SK-N-SH treated with all-trans-retinoic acid at 6 μM for 48 hours (cell line): ENCODE data around the gene ANAPC15.

Experiments used
- ATAC-seq: fragments of 200-7000 bp; cut with Tn5 transposase; 3 replicates; pipeline ENCODE4 v1.9.1; 2020; ENCODE audit warnings: mild to moderate bottlenecking, moderate library complexity
- ARNTL ChIP-seq: fragments of 450-650 bp; formaldehyde crosslinking; IDR thresholded peaks from 2 replicates; pipeline ENCODE4 v1.5.0; 2020; ENCODE audit warnings: low read depth, mild to moderate bottlenecking, moderate library complexity, borderline replicate concordance
- BACH2 ChIP-seq: fragments of 250-450 bp; sonication (Bioruptor Pico); IDR thresholded peaks from 2 replicates; pipeline ENCODE4 v1.9.0; 2021; ENCODE audit warnings: mild to moderate bottlenecking, borderline replicate concordance
- CREB5 ChIP-seq: fragments of 250-450 bp; sonication (Bioruptor Pico); IDR thresholded peaks from 2 replicates; pipeline ENCODE4 v1.5.1; 2020; ENCODE audit warnings: low read depth, mild to moderate bottlenecking, moderate library complexity
- CSDC2 ChIP-seq: fragments of 250-450 bp; sonication (Bioruptor Pico); IDR thresholded peaks from 2 replicates; pipeline ENCODE4 v1.5.0; 2020; ENCODE audit warnings: mild to moderate bottlenecking, moderate library complexity
- CSRNP3 ChIP-seq: fragments of 250-450 bp; sonication (Bioruptor Pico); IDR thresholded peaks from 2 replicates; pipeline ENCODE4 v1.5.1; 2021; ENCODE audit warnings: mild to moderate bottlenecking, moderate library complexity
- ESRRG ChIP-seq: fragments of 250-450 bp; sonication (Bioruptor Pico); IDR thresholded peaks from 2 replicates; pipeline ENCODE4 v1.6.1; 2021; ENCODE audit warnings: mild to moderate bottlenecking
- GLIS3 ChIP-seq: fragments of 250-450 bp; sonication (Bioruptor Pico); IDR thresholded peaks from 2 replicates; pipeline ENCODE4 v1.5.0; 2020; ENCODE audit warnings: mild to moderate bottlenecking, moderate library complexity
- ISL1 ChIP-seq: fragments of 250-450 bp; sonication (Bioruptor Pico); IDR thresholded peaks from 2 replicates; pipeline ENCODE4 v2.1.2; 2022; ENCODE audit warnings: mild to moderate bottlenecking, moderate library complexity
- OSR1 ChIP-seq: fragments of 250-450 bp; sonication (Bioruptor Pico); IDR thresholded peaks from 2 replicates; pipeline ENCODE4 v1.8.0; 2022; ENCODE audit warnings: moderate library complexity, mild to moderate bottlenecking, inconsistent platforms
- PATZ1 ChIP-seq: fragments of 250-450 bp; sonication (Bioruptor Pico); IDR thresholded peaks from 2 replicates; pipeline ENCODE4 v1.8.0; 2020; ENCODE audit warnings: mild to moderate bottlenecking, moderate library complexity, borderline replicate concordance
- POU6F1 ChIP-seq: fragments of 250-450 bp; sonication (Bioruptor Pico); IDR thresholded peaks from 2 replicates; pipeline ENCODE4 v1.8.0; 2021; ENCODE audit warnings: low read depth, mild to moderate bottlenecking, moderate library complexity, borderline replicate concordance
- RARB ChIP-seq: fragments of 250-450 bp; sonication (Bioruptor Pico); IDR thresholded peaks from 2 replicates; pipeline ENCODE4 v1.8.0; 2021; ENCODE audit warnings: mild to moderate bottlenecking, moderate library complexity
- TCF4 ChIP-seq: fragments of 250-450 bp; sonication (Bioruptor Pico); IDR thresholded peaks from 2 replicates; pipeline ENCODE4 v1.8.0; 2021; ENCODE audit warnings: mild to moderate bottlenecking, moderate library complexity, borderline replicate concordance
- TSHZ2 ChIP-seq: fragments of 250-450 bp; sonication (Bioruptor Pico); IDR thresholded peaks from 2 replicates; pipeline ENCODE4 v1.5.0; 2020; ENCODE audit warnings: mild to moderate bottlenecking, moderate library complexity
- ZC3H10 ChIP-seq: fragments of 250-450 bp; sonication (Bioruptor Pico); IDR thresholded peaks from 2 replicates; pipeline ENCODE4 v1.5.1; 2021; ENCODE audit warnings: mild to moderate bottlenecking, moderate library complexity
- ZFP3 ChIP-seq: fragments of 250-450 bp; sonication (Bioruptor Pico); IDR thresholded peaks from 2 replicates; pipeline ENCODE4 v1.5.0; 2020; ENCODE audit warnings: mild to moderate bottlenecking, moderate library complexity
- ZFP30 ChIP-seq: fragments of 450-650 bp; formaldehyde crosslinking; IDR thresholded peaks from 2 replicates; pipeline ENCODE4 v1.5.0; 2022; ENCODE audit warnings: mild to moderate bottlenecking, moderate library complexity
- ZNF565 ChIP-seq: fragments of 450-650 bp; formaldehyde crosslinking; conservative IDR thresholded peaks from 2 replicates; pipeline ENCODE4 v1.5.0; 2020; ENCODE audit warnings: low read depth, mild to moderate bottlenecking, moderate library complexity
- ZNF8 ChIP-seq: fragments of 450-650 bp; formaldehyde crosslinking; IDR thresholded peaks from 2 replicates; pipeline ENCODE4 v1.5.0; 2020; ENCODE audit warnings: mild to moderate bottlenecking, moderate library complexity

Gene ANAPC15

GRCh38 chr11:72067266-72067665 is 45.2 kb downstream of the ANAPC15 start:
- ATAC-seq, result no peak
- TF ChIP-seq BACH2 (no peak), ZFP3 (CRISPR knock-in tag) (no peak), OSR1 (CRISPR knock-in tag) (no peak), GLIS3 (CRISPR knock-in tag) (no peak), RARB (CRISPR knock-in tag) (no peak), ESRRG (no peak), ISL1 (no peak), ZNF565 (CRISPR knock-in tag) (no peak), TCF4 (CRISPR knock-in tag) (no peak), ZC3H10 (CRISPR knock-in tag) (no peak), CREB5 (no peak), POU6F1 (CRISPR knock-in tag) (no peak), ARNTL (CRISPR knock-in tag) (no peak), CSDC2 (no peak)
- TF ChIP-seq, all 23 proteins: peak for 0

GRCh38 chr11:72066855-72067254 is 45.6 kb downstream of the ANAPC15 start:
- ATAC-seq, result no peak
- no peak for TF ChIP-seq CSDC2
- no peak for TF ChIP-seq GLIS3 (CRISPR knock-in tag)
- no peak for TF ChIP-seq TSHZ2 (CRISPR knock-in tag)
- no peak for TF ChIP-seq ZNF8 (CRISPR knock-in tag)
- TF ChIP-seq POU6F1 (CRISPR knock-in tag), result no peak
- TF ChIP-seq CREB5, result no peak
- no peak for TF ChIP-seq CSRNP3 (CRISPR knock-in tag)
- no peak for TF ChIP-seq ARNTL (CRISPR knock-in tag)
- no peak for TF ChIP-seq OSR1 (CRISPR knock-in tag)
- TF ChIP-seq ZC3H10 (CRISPR knock-in tag), result no peak
- no peak for TF ChIP-seq BACH2
- TF ChIP-seq PATZ1, result no peak
- no peak for TF ChIP-seq ZFP30 (CRISPR knock-in tag)
